ENCODE measurements around the gene RFTN1.
A peak's percentile ranks its signal among the peaks of the same experiment; 100 is the strongest.

RFTN1 gene

GRCh38 chr3:16528581-16528993 lies 15.1 kb upstream of the RFTN1 start:
- DNase-seq (ENCODE audit: low read depth), result no peak

- no peak for DNase-seq (ENCODE audit: low read depth)
These were observed 14.6 kb upstream of the RFTN1 start for GRCh38 chr3:16528106-16528505.

DNA sequence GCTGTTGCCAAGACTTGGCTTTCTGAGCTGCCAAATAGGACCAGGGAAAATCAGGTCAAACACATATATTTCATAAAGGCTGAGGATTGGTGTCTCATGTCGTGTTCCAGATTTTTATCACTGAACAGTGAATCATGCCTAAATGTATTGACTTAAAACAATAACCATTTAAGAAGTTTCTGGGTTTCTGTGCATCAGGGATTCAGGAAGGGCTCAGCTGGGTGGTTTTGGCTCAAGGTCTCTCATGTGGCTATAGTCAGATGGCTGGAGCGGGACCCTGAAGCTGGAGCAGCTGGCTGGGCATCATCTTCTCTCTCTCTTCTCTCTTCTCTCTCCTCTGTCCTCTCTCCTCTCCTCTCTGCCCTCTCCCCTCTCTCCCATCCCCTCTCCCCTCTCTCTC lies 10.7 kb upstream of the RFTN1 start:
- DNase-seq (ENCODE audit: low read depth), result no peak

DNA sequence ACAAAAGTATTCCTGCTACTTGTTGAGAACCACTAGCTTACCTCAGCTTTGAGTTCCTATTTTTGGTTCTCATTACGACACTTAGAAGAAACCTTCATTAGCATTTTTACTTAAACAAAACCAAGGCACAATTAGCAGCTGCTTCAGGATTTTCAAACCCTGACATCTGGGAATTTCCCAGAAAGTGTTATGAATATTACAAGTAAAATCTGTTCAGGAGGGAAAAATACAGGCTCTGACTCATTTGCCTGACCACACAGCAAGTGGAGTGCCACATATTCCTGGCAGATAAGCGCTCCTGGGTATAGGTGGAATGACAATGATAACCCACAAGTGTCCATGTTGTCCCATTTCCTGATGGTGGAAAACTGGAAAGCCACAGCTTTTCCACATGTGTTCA lies 10.3 kb upstream of the RFTN1 start:
- DNase-seq (ENCODE audit: low read depth), result peak; percentile 68

- DNase-seq (ENCODE audit: low read depth), result no peak
These were observed 9.3 kb upstream of the RFTN1 start for GRCh38 chr3:16522834-16523233.

- DNase-seq (ENCODE audit: low read depth), result no peak
These were observed 7.7 kb upstream of the RFTN1 start for GRCh38 chr3:16520970-16521881.

GRCh38 chr3:16520241-16520969 lies 6.9 kb upstream of the RFTN1 start:
- no peak for DNase-seq (ENCODE audit: low read depth)

GRCh38 chr3:16516695-16517481 lies 3.4 kb upstream of the RFTN1 start:
- DNase-seq (ENCODE audit: low read depth), result peak; percentile 64

GRCh38 chr3:16515885-16516420 lies 2.5 kb upstream of the RFTN1 start:
- DNase-seq (ENCODE audit: low read depth), result no peak

DNA sequence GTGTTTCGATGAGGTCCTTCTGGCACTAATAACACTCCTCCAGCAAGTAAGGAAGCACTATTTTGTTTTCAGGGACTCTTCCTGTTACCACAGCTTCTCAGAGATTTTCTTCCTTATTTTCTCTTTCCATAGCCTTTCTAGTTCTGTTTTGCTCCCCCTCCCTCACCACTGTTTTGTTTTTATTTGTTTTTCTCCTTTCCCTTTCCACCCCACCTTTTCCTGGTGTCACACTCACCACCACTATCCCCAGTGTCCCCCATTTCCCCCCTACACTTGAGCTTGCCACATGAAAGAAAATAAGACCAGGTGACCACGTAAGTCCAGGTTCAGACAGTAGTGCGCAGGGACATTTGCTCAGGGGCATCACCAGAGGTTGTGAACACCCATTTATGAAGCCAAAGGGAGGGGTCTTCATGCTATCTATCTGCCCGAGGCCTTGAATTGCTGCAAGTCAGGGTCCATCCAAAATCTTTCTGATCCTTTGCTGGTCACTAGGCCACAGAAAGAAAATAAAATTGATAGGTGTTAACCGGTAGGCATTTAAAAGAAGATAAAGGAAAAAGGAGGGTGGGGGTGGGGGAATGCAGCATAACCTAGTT lies 1.4 kb upstream of the RFTN1 start:
- no peak for DNase-seq (ENCODE audit: low read depth)

DNA sequence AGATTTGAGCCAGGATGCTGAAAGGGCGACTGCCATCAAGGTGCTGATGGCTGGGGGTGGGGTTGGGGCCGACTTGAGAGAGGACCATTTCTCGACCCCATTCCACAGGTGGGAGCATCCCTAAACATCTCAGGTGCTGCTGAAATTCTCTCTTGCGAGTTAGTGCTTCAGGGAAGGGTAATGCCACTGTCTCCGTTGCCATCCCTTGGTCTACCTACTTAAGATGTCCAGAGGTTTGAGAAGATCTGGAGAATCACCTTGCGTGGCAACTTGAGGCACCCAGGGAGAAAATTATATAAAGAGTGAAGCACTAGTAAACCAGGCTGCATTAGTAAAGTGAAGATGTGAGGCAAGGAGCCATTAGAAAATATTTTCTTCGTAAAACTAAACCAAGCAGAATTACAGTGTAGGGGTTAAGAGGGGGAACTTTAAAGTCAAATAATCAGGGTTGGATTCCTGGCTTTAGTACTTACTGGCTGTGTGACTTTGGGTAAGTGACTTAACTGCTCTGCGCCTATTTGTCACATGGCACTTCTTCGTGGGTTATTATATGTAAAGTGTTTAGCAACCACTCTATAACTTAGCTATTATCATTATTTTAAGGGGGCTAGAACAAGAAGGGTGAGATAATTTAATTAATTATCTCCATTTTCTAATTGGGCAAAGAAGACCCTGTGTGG lies 662 bp upstream of the RFTN1 start:
- DNase-seq (ENCODE audit: low read depth), result no peak

GRCh38 chr3:16512435-16513140 lies 911 bp downstream of the RFTN1 start:
- DNase-seq (ENCODE audit: low read depth), result peak; percentile 49

DNA sequence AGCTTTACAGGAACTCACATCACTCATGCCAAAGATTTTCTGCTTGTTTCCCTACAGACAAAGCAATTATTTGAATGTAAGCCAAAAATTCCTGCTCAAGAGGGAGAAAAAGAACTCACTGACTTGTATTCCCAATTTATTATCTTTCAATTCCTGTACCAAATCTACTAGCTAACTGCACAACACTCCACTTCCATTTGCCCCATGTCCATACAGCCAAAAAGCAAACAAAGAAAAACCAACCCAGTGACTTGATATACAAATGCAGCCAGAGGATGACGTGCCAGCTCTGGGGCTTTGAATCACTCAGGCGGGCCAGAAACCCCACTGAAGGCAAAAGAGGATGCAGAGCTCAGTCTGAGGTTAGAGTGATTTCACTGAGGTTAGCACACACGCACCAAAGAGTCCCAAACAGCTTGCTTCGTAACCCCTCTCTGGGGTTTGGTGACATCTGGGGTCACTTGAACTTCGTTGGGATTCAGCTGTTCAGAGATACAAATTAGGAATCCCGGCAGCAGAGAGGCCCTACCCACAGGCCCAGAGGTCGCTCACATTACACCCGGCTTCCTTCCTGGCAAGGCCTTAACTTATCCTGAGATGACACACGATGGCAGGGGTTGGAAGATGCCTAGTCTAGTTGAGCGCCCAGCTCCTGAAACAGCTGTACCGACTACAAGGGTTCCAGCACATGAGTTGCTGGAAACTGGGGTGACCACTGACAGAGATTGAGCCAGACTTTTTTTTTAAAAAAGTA lies 1.6 kb downstream of the RFTN1 start:
- peak; percentile 93 for DNase-seq (ENCODE audit: low read depth)

DNA sequence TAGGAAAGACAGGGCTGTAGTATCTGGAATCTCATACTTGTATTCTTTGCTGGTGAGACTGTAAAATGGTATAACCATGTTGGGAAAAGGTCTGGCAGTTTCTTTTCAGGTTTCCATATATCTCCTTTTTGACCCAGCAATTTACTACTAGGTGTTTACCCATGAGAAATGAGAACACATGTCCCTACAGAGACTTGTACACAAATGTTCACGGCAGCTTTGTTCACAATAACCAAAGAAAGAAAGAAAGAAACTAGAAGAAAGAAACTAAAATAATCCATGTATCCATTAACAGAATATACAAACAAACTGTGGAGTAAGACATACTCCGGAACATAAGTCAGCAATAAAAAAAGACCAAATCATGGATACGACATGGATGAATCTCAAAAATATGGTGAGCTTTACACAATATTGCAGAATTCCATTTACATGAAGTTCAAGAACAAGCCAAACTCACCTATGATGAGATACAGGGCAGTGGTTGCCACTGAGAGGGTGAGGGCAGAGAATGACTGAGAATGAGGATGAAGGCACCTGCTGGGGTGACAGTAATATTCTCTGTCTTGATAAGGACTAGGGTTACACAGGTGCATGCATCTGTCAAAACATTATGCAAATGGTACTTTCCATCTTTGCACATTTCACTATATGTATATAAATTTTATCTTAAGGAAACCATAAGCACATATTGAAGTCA lies 2.7 kb downstream of the RFTN1 start:
- no peak for DNase-seq (ENCODE audit: low read depth)

DNA sequence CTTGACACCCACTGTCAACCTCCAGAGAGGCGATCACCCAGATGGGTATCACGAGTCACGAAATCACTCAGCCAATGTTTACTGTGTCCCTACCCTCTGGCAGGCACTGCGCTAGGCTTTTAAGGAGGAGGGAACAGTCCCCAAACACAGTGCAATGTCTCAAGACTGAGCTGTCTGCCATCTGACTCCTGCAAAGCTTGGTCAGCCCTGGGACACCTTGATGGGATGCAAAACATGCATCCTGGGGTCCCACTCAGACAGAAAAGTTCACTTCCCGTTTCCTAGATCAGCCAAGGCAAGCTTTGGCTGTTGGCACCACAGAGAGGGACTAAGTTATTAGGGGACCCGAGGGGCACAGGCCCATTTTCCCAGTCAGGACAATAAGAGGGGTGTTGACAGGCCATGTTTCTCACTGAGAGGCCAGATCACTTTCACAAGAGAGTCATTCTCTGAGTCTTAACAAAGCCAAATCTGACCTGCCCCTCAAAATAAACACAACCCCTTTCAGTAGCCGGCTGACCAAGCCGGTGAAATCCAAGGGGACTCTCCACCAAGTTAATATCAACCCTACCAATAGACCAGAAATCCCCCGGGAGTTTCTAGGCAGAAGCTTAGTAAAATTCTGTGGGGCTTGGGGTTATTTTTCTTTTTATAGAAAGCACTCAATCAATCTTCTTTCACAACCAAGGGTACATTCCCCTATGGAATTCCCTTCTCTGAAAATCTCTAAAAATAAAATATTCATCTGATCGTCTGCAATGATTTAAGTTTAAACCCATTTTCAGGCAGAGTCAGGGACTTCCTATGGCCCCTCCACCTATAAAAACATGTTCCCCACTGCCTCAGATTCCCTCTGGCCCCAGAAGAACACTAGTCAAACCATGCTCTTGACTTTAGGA lies 3.5 kb downstream of the RFTN1 start:
- no peak for DNase-seq (ENCODE audit: low read depth)

DNA sequence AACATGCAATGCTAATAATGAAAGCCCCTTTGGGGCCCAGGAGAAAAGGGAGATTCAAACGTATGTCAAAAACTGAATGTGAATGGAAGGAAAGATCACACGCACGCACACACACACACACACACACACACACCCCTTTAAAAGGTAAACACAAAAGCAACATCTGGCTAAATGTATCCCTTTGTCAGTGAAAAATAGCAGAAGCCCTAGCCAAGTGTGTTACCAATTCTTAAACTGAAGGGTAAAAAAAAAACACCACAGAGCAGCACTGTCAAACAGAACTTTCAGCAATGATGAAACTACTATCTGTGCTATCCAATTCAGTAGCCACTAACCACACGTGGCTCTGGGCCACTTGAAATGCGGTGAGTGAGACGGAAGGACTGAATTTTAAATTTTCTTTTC lies 4.9 kb downstream of the RFTN1 start:
- DNase-seq (ENCODE audit: low read depth), result peak; percentile 65

GRCh38 chr3:16508243-16508578 lies 5.3 kb downstream of the RFTN1 start:
- no peak for DNase-seq (ENCODE audit: low read depth)

- no peak for DNase-seq (ENCODE audit: low read depth)
These were observed 5.8 kb downstream of the RFTN1 start for GRCh38 chr3:16507578-16508242.

Measured in iris pigment epithelial cell (primary cell).